Dendritic cell treated with granulocyte-macrophage colony-stimulating factor and Interleukin-4, amounts not matched to agents 40 ng/mL and 50 ng/mL, for 4 days (primary cell): Measurements from ENCODE around the gene NDUFAF3.
A peak's percentile ranks its signal among the peaks of the same experiment; 100 is the strongest.

Experiments used
- H3K27ac Mint-ChIP-seq: one replicate; pipeline ENCODE4 v1.8.0; 2022; ENCODE audit warnings: mild to moderate bottlenecking, mixed read lengths
- H3K27me3 Mint-ChIP-seq: one replicate; pipeline ENCODE4 v1.8.0; 2022; ENCODE audit warnings: mild to moderate bottlenecking, mixed read lengths
- H3K36me3 Mint-ChIP-seq: one replicate; pipeline ENCODE4 v1.8.0; 2022; ENCODE audit warnings: low read depth, mixed read lengths
- H3K4me1 Mint-ChIP-seq: one replicate; pipeline ENCODE4 v1.8.0; 2022; ENCODE audit warnings: low read depth, mixed read lengths
- H3K4me3 Mint-ChIP-seq: one replicate; pipeline ENCODE4 v1.8.0; 2022; ENCODE audit warnings: mild to moderate bottlenecking, moderate library complexity, mixed read lengths
- H3K9me3 Mint-ChIP-seq: one replicate; pipeline ENCODE4 v1.8.0; 2022; ENCODE audit warnings: mixed read lengths
- intact Hi-C: fragments of 100-400 bp; cut with micrococcal nuclease; formaldehyde crosslinking; loops from one replicate; pipeline ENCODE4 v1.15.0; 2022

NDUFAF3 gene

GRCh38 chr3:49029563-49029884 is 7.6 kb downstream of the NDUFAF3 start:
- H3K4me1 Mint-ChIP-seq: peaks cover 47% of the 10 kb centered on the region
- H3K4me3 Mint-ChIP-seq: peak overlapping the region; percentile 81
- peaks cover 83% of the 10 kb centered on the region for H3K36me3 Mint-ChIP-seq
- H3K27me3 Mint-ChIP-seq: no peaks in the 10 kb centered on the region
- intact Hi-C loops: loop anchor here (5.0 kb wide), 2 partner anchors 37 to 63 kb away; partner anchors contain the start of genes P4HTM and QRICH1
- no peaks in the 10 kb centered on the region for H3K9me3 Mint-ChIP-seq
- peak overlapping the region; percentile 89 for H3K27ac Mint-ChIP-seq

GRCh38 chr3:49030321-49030720 is 8.4 kb downstream of the NDUFAF3 start:
- H3K36me3 Mint-ChIP-seq: peaks cover 83% of the 10 kb centered on the region
- peak overlapping the region; percentile 89 for H3K27ac Mint-ChIP-seq
- no peaks in the 10 kb centered on the region for H3K9me3 Mint-ChIP-seq
- no peaks in the 10 kb centered on the region for H3K27me3 Mint-ChIP-seq
- H3K4me3 Mint-ChIP-seq: no peak overlapping the region
- H3K4me1 Mint-ChIP-seq: peaks cover 46% of the 10 kb centered on the region
- intact Hi-C loops: no loop called here

- Mint-ChIP-seq H3K4me1 (peaks cover 31% of the 10 kb centered on the region), H3K27ac (no peak overlapping the region), H3K27me3 (no peaks in the 10 kb centered on the region), H3K9me3 (no peaks in the 10 kb centered on the region), H3K4me3 (no peak overlapping the region), H3K36me3 (peaks cover 82% of the 10 kb centered on the region)
- intact Hi-C loops: no loop called here
Measured at GRCh38 chr3:49032646-49033304, 10.9 kb downstream of the NDUFAF3 start.

GRCh38 chr3:49034650-49035049 is 12.7 kb downstream of the NDUFAF3 start:
- Mint-ChIP-seq H3K36me3 (peaks cover 92% of the 10 kb centered on the region), H3K4me3 (no peak overlapping the region), H3K27ac (peak overlapping the region; percentile 89), H3K4me1 (peaks cover 12% of the 10 kb centered on the region), H3K27me3 (no peaks in the 10 kb centered on the region), H3K9me3 (no peaks in the 10 kb centered on the region)
- intact Hi-C loops: no loop called here

GRCh38 chr3:49035281-49035680 is 13.4 kb downstream of the NDUFAF3 start:
- H3K36me3 Mint-ChIP-seq: peaks cover 93% of the 10 kb centered on the region
- intact Hi-C loops: no loop called here
- no peaks in the 10 kb centered on the region for H3K9me3 Mint-ChIP-seq

GRCh38 chr3:49053543-49053942 is 31.6 kb downstream of the NDUFAF3 start:
- Mint-ChIP-seq H3K4me1 (no peaks in the 10 kb centered on the region), H3K27ac (no peak overlapping the region), H3K4me3 (no peak overlapping the region), H3K9me3 (no peaks in the 10 kb centered on the region), H3K36me3 (peaks cover 98% of the 10 kb centered on the region), H3K27me3 (no peaks in the 10 kb centered on the region)
- intact Hi-C loops: no loop called here

More at GRCh38 chr3:49035281-49035680, 13.4 kb downstream of the NDUFAF3 start:
- H3K27ac Mint-ChIP-seq: peak overlapping the region; percentile 89
- peaks cover 11% of the 10 kb centered on the region for H3K4me1 Mint-ChIP-seq
- H3K4me3 Mint-ChIP-seq: no peak overlapping the region
- H3K27me3 Mint-ChIP-seq: no peaks in the 10 kb centered on the region

GRCh38 chr3:49054344-49054862 is 32.5 kb downstream of the NDUFAF3 start:
- Mint-ChIP-seq H3K4me1 (no peaks in the 10 kb centered on the region), H3K27me3 (no peaks in the 10 kb centered on the region), H3K4me3 (no peak overlapping the region), H3K9me3 (no peaks in the 10 kb centered on the region), H3K36me3 (peaks cover 100% of the 10 kb centered on the region), H3K27ac (no peak overlapping the region)
- intact Hi-C loops: no loop called here

- intact Hi-C loops: no loop called here
- Mint-ChIP-seq H3K9me3 (no peaks in the 10 kb centered on the region), H3K36me3 (peaks cover 97% of the 10 kb centered on the region), H3K27me3 (no peaks in the 10 kb centered on the region), H3K4me1 (no peaks in the 10 kb centered on the region), H3K27ac (no peak overlapping the region), H3K4me3 (no peak overlapping the region)
Measured at GRCh38 chr3:49057268-49057667, 35.3 kb downstream of the NDUFAF3 start.

GRCh38 chr3:49058011-49058410 is 36.1 kb downstream of the NDUFAF3 start:
- Mint-ChIP-seq H3K27ac (no peak overlapping the region), H3K9me3 (no peaks in the 10 kb centered on the region), H3K4me1 (no peaks in the 10 kb centered on the region), H3K36me3 (peaks cover 95% of the 10 kb centered on the region), H3K4me3 (no peak overlapping the region), H3K27me3 (no peaks in the 10 kb centered on the region)
- intact Hi-C loops: no loop called here
